Measurements from ENCODE around the gene RYR2.
"Not testable (repeated sequence)": the region's sequence is repeated elsewhere in the genome, so short reads cannot be mapped to it uniquely, and the experiment has no call there.

Gene RYR2

DNA sequence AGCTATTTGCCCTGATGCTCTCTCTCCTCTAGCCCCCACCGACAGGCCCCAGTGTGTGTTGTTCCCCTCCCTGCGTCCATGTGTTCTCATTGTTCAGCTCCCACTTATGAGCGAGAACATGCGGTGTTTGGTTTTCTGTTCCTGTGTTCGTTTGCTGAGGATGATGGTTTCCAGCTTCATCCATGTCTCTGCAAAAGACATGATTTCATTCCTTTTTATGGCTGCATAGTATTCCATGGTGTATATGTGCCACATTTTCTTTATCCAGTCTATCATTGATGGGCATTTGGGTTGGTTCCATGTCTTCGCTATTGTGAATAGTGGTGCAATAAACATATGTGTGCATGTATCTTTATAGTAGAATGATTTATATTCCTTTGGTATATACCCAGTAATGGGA, 110.0 kb downstream of the RYR2 start:
- not testable (repeated sequence) for DNase-seq

GRCh38 chr1:237152506-237153335, 110.7 kb downstream of the RYR2 start:
- DNase-seq, result no peak

DNA sequence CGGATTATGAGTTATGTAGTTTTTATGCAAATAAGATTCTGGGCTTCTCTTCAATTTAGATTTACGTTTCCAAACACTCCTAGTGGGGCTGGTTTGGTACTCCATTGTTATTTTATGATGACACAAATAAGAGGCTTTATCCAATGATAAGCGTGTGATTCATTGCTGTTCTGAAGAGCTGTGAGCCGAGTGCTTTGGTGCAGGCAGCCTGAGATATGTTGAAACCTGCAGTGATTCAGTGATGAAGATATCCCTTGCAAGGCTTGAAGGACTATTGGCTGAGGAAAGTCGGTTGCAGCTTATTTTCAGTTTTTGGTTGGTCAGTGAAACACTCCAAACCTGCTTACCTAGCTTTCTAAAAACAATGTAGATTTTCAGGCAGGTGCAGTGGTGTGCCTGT, 112.2 kb downstream of the RYR2 start:
- DNase-seq, result no peak

GRCh38 chr1:237164406-237165352, 122.7 kb downstream of the RYR2 start:
- DNase-seq, result no peak

- DNase-seq, result no peak
Observed at GRCh38 chr1:237166086-237166485, 124.1 kb downstream of the RYR2 start.

DNA sequence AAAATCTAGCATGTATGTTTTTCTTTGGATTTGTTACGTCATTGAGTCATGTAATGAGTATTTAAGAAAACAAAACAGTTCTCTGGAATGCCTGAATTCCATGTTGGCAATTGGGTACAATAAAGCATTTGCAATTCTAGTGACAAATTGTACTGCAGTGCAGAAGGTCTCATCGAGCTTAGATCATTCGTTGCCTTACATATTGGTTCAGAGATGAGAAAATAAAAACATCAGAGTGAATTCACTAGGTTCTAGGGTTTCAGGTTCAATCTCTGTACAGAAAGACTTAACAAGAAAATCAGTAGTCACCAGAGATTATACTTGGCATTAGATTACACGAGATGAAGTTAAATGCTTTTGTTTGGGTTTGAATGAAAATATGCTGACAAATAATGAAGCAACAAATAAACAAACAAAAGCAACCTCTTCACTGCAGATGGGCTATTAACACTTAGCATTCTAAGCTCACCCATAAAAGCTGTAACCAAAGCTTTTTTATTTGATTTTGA, 124.7 kb downstream of the RYR2 start:
- DNase-seq, result no peak

DNA sequence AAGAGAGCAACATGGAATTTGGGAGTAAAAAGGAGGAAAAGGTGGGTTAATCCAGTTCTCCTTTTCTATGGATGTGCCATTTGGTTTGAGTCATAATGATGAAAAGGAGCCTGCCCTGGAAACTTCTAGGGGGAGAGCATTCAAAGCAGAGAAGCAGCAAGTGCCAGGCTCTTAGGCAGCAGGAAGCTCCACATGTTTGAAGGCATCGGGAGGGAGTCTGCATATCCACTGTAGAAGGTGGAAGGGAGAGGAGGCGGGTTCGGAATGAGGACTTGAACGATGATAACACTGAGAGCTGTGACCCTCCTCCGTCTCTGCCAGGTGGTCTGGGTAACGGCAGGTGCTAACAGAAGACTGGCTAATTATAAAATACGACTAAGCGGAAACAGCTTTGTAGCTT, 128.2 kb downstream of the RYR2 start:
- DNase-seq, result no peak

DNA sequence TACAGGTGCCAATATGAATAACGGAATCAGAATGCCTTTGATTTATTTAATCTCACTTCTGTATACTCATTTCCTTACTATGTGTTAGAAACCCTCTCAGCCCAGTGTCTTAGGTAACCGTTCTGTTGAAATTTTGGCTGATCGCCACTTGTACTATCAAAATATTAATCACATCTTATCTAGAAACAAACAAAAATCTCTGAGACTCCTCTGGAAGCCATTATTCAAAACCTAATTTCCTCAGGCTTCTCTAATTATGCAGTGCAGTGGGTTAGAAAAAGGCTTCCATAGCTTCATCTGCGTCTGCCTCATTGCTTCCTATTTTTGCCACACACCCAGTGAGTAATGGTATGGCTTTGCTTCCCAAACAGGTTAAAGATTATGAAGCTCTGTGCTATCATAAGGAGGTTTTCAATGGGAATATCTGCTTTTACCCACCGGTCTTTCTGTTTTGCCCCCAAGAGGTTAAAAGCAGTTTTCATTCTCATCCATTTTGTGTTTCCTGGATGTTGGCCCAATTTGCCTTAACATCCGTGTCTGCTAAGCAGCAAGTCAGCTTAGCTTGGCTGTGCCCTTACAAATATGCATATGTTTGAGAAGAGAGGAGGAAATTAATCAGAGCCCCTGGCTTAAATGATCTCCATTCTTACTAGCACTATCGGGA, 129.6 kb downstream of the RYR2 start:
- no peak for DNase-seq

DNA sequence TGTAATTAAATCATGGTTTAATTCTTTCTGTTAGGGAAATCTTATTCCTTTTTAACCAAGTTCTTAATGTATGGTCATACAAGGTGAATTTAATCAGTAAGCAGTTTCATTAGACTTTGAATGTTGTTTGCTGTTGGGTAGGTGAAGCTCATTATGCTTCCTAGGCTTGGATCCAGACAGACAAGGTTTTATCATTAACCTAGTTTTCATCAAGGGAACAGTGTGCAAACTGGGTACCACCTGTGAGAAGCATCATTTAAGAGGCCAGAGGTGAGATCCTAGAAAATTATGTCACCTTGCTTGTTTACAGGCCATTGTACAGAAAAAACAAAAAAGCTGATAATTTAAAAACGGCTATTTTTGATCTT, 130.1 kb downstream of the RYR2 start:
- no peak for DNase-seq

DNA sequence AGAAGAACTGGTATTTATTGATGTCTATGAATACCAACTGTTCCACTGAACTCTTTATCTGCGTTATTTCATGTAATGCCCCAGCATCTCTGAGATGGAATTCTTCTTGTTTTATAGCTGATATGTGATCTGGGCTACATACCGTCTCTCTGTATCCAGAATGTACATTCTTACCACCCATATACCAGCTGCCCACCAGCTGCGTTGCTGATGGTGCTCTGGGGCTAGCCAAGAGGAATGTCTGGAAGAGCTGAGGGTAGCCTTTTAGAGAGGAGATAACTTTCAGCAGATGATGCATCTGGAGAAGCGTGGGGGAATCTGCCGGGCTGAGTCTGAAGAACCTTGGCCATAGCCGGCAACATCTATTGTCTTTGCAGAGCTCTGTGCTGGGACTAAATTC, 137.5 kb downstream of the RYR2 start:
- no peak for DNase-seq

- no peak for DNase-seq
Observed at GRCh38 chr1:237180256-237180655, 138.3 kb downstream of the RYR2 start.

GRCh38 chr1:237181743-237182317, 139.8 kb downstream of the RYR2 start:
- DNase-seq, result no peak

DNA sequence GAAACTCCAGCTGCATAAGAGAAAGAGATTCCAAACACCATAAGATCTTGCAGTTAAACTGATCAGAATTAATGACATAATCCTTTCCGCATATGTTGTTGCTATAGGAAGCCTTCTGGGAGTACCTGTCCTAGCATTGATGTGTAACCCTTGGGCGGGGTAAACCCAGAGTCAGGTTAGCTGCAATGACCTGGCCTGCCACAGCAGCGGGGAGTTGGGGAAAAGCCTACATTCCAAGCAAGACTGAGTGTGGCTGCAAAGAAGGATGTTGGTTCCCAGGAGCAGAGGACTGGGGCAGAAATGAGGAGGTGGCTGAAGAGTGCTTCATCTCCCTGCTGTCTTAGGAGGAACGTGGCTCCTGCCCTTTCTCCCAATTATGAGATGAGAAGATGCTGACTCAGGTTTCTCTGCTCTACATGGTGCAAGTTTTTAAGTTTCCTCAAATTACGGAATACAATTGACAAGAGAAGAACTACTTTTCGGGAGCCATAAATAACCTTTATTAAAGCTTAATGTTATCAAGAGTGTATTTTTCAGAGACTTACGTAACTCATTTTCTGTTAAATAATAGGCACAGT, 142.1 kb downstream of the RYR2 start:
- no peak for DNase-seq

GRCh38 chr1:237186675-237187074, 144.7 kb downstream of the RYR2 start:
- no peak for DNase-seq

GRCh38 chr1:237187842-237188241, 145.9 kb downstream of the RYR2 start:
- DNase-seq, result no peak

DNA sequence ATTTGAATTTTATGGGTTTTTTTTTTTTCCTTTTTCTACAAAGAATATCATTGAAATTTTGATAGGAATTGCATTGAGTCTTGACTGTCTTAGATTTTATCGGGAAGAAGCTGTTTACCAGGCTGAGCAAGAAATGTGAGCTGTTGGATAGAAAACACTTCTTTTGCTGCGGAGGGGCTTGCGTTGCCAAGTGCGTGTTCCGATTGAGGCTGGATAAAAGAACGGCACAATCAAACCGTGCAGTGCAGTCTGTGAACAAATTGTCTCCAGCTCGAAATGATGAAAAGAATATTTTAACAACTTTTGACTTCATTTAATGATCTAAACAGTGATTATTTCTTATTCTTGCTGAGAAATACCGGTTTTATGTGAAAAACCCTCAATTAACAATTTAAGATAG, 149.4 kb downstream of the RYR2 start:
- no peak for DNase-seq

DNA sequence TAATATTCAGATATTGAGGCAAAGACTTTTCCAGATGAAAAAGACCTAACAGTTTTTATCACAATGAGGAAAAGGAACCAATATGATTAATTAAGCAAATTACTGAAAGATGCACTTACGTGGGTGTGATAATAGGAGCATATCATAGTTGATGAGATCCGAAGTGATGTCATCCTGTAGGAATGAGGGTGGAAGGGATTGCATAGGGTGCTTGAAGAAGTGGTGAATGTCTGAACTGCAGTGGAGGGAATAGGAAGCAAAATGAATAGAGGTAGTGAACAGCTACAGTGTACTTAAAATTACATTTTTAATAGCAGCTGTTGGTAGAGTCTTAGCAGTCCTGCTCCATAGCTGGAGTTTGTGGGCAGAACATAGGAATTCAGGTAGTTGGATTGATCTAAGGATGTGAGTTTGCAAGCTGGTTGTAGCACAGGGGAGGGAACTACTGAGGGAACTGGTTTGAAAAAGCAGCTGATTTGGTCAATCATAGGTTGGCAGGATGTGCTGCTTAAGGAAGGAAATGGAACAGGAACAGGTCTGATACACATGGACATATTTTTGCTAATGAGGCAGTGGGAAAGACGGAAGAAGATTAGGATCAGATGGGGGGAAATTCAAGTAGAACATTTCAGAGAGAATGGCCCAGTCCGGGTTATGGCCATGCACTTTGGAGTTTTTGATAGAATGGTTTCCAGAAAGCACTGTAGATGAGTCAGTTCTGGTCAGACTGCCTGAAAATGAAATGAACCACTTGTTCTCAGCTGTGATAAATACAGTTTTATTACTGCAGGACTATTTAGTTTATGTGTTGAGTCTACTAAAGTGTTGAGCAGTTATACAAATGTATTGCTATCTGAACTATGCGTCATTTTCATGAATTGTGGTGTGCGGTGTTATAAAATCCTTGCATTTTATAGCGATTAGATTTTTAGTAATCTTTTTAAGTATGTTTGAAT, 155.8 kb downstream of the RYR2 start:
- DNase-seq, result no peak

DNA sequence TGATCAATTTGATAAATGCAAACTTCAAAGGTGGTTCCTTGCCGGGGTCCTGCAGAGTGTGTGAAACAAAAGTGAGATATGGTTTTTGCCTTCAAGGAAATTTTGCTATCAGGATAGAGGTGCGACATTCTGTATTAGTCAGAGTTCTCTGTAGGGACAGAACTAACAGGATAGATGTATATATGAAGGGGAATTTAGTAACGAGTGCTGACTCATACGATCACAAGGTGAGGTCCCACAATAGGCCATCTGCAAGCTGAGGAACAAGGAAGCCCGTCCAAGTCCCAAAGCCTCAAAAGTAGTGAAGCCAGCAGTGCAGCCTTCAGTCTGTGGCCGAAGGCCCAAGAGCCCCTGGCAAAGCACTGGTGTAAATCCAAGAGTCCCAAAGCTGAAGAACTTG, 157.0 kb downstream of the RYR2 start:
- no peak for DNase-seq

DNA sequence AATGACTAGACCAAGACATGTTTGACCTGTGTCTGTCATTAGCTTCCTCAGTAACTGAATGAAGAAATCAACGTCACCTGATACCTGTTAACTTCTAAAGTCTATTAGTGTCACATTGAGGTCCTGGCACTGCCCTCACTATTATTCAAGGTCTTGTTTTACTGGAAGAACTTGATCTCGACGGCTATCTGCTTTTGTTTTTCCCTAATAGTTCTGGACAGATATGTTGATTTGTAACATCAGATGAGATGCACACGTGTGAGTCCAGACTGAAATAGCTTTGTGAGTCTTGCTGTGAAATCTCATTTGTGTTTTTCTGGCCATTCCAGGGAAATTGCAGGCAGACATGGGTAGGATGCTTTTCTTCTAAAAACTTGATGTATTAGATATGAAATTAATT, 159.2 kb downstream of the RYR2 start:
- no peak for DNase-seq

DNA sequence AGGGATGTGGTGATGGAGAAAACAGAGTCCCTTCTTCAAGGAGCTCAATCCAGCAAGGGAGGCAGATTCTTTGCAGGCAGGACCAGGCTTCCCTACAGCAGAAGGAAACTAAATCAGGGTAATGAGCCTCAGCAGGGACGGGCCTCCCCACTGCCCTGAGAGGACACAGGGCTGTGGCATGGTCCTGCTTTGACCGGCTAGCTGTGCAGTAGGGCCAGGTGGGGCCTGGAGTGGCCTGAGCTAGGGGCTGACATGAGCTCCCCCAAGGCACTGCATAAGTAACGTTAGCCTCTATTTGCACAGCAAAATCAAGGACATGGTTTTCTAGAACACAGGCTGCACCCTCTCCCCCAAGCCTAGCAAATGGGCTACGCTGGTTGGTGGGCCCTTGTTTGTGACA, 162.9 kb downstream of the RYR2 start:
- no peak for DNase-seq

DNA sequence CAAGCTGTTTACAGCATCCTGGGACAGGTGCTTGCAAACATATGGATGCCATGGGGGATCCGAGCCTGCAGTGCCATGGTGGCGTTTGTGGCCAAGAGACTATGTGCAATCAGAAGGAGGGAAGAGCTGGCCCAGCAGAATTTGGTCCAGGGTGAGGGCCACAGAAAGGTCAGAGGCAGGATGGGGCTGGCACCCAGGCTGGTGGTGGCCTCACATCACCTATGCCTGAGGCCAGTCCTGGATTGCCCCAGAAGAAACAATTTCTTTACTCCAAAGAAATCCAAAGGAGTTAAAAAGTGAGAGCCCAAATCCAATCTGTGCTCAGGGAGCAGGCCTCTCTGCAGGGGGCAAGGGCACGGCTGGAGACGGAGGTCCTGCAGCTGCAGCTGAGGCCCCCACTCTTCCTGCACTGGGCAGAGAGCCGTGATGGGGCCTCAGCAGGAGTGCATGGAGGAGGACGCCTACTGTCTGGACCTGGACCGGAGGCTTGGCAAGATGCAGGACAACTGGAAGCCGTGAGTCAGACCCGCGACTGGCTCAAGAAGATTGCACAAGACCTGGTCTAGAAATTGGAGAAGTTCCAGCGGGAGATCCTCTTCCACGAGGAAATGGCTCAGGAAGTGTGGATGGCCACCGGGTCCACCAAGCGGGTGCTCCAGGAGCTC, 163.5 kb downstream of the RYR2 start:
- DNase-seq, result no peak
